GM21723 (cell line): ENCODE measurements around the gene OPTC.

ENCODE experiments used
- ATAC-seq: cut with Tn5 transposase; IDR thresholded peaks from one replicate; pipeline ENCODE4 v1.9.1; 2021; ENCODE audit warnings: mild to moderate bottlenecking, moderate library complexity; ENCODE audit not compliant: unreplicated experiment

OPTC gene

GRCh38 chr1:203490607-203491006 lies 3.3 kb upstream of the OPTC start:
- ATAC-seq: no peak

GRCh38 chr1:203491664-203492063 lies 2.3 kb upstream of the OPTC start:
- ATAC-seq: no peak

- ATAC-seq: no peak
These were observed 1.7 kb upstream of the OPTC start for GRCh38 chr1:203492082-203492747.

GRCh38 chr1:203492748-203493130 lies 1.2 kb upstream of the OPTC start:
- ATAC-seq: no peak

- ATAC-seq: no peak
These were observed 1.9 kb downstream of the OPTC start for GRCh38 chr1:203495845-203496244.

GRCh38 chr1:203497269-203497777 lies 3.4 kb downstream of the OPTC start:
- ATAC-seq: no peak

- no peak for ATAC-seq
These were observed 5.8 kb downstream of the OPTC start for GRCh38 chr1:203499643-203500278.

- no peak for ATAC-seq
These were observed 6.3 kb downstream of the OPTC start for GRCh38 chr1:203500279-203500678.

GRCh38 chr1:203503836-203504235 lies 9.9 kb downstream of the OPTC start:
- ATAC-seq: no peak

- ATAC-seq: no peak
These were observed 10.7 kb downstream of the OPTC start for GRCh38 chr1:203504400-203505250.

GRCh38 chr1:203505526-203506204 lies 11.7 kb downstream of the OPTC start:
- ATAC-seq: no peak

GRCh38 chr1:203506858-203507626 lies 13.1 kb downstream of the OPTC start:
- no peak for ATAC-seq

GRCh38 chr1:203507759-203508158 lies 13.8 kb downstream of the OPTC start:
- no peak for ATAC-seq

- ATAC-seq: no peak
These were observed 14.6 kb downstream of the OPTC start for GRCh38 chr1:203508463-203509073.

GRCh38 chr1:203509135-203509534 lies 15.2 kb downstream of the OPTC start:
- ATAC-seq: no peak

- no peak for ATAC-seq
These were observed 17.6 kb downstream of the OPTC start for GRCh38 chr1:203511513-203511912.

- no peak for ATAC-seq
These were observed 18.0 kb downstream of the OPTC start for GRCh38 chr1:203511930-203512329.

GRCh38 chr1:203512517-203512847 lies 18.5 kb downstream of the OPTC start:
- no peak for ATAC-seq

GRCh38 chr1:203512848-203513584 lies 19.1 kb downstream of the OPTC start:
- no peak for ATAC-seq
